Measurements from ENCODE around the gene CHPF. TPM values are rescaled to one million over a fixed set of nuclear protein-coding genes. Genes with fewer than 3 reads are reported as not detected.
A peak's percentile ranks its signal among the peaks of the same experiment; 100 is the strongest.

CHPF gene
- total RNA-seq, 2 experiments from 2014 or later: 19.9 to 21.0 TPM

- intact Hi-C loops (cut with micrococcal nuclease): loop anchor here (10.0 kb wide), 1 partner anchor 370 kb away; the partner anchor contains the start of genes CNPPD1, RETREG2 and SLC23A3
- CTCF ChIA-PET: interaction anchor here (0.9 to 6.6 kb wide), 4 partner anchors 15 to 98 kb away, joined by 3 to 73 read pairs (median 17); partner anchors contain the start of gene STK11IP
- Mint-ChIP-seq H3K27me3 (peaks cover 7% of the 10 kb centered on the region), H3K9me3 (no peaks in the 10 kb centered on the region), H3K4me3 (peak overlapping the region; percentile 78), H3K36me3 (peaks cover 12% of the 10 kb centered on the region), H3K4me1 (ENCODE audit: low read depth) (peaks cover 22% of the 10 kb centered on the region), H3K27ac (no peak overlapping the region)
- no peak for DNase-seq
- POLR2A ChIA-PET: interaction anchor here (1.3 kb wide), 1 partner anchor 15 kb away, joined by 4 read pairs; no protein-coding TSS in a partner anchor
Measured at GRCh38 chr2:219544567-219544966, 958 bp upstream of the CHPF start.

DNA sequence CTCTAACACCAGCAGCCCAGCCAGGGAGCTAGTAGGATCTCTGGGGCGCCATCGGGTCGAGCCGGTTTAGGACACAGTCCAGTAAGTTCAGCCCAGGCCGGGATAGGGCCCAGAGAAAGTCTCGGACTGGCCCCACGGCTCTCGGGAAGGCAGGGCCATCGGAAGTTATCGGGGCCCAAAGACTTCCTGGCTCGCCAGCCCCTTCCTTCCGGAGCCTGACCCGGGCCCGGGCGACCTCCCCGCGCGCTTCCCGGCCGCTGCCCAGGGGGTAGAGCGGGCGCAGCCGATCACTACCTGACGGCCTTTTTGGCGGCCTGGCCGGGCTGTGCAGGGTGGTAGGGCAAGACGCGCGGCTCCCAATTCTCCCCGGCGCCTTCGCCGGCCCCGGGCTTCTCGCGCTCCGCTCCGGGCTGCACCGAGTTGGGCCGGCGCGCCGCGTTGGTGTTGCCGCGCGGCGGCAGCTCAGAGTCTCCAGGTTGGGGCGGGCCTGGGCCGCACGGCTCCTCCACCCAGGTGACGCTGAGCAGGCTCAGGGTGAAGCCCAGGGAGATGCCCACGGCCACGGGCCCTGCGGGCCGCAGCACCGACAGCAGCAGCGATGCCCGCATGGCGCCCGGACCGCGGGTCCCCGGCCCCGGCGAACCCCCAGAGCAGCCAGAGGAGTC, 546 bp downstream of the CHPF start:
- DNase-seq: no peak
- CTCF ChIA-PET: interaction anchor here (0.9 to 6.6 kb wide), 13 partner anchors 10 to 155 kb away, joined by 3 to 73 read pairs (median 5); partner anchors contain the start of genes GMPPA and STK11IP
- no peaks in the 10 kb centered on the region for H3K27me3 Mint-ChIP-seq
- peaks cover 19% of the 10 kb centered on the region for H3K36me3 Mint-ChIP-seq
- POLR2A ChIA-PET: interaction anchor here (0.6 to 1.4 kb wide), 7 partner anchors 9 to 155 kb away, joined by 3 to 8 read pairs (median 4); partner anchors contain the start of genes DNPEP, GMPPA and STK11IP
- no peaks in the 10 kb centered on the region for H3K9me3 Mint-ChIP-seq
- H3K27ac Mint-ChIP-seq: peak overlapping the region; percentile 65
- intact Hi-C loops (cut with micrococcal nuclease): loop anchor here (1.0 to 10.0 kb wide), 5 partner anchors 9 to 368 kb away; partner anchors contain the start of genes CNPPD1, GMPPA, RETREG2 and SLC23A3
- H3K4me1 Mint-ChIP-seq (ENCODE audit: low read depth): peaks cover 22% of the 10 kb centered on the region
- H3K4me3 Mint-ChIP-seq: peak overlapping the region; percentile 92

DNA sequence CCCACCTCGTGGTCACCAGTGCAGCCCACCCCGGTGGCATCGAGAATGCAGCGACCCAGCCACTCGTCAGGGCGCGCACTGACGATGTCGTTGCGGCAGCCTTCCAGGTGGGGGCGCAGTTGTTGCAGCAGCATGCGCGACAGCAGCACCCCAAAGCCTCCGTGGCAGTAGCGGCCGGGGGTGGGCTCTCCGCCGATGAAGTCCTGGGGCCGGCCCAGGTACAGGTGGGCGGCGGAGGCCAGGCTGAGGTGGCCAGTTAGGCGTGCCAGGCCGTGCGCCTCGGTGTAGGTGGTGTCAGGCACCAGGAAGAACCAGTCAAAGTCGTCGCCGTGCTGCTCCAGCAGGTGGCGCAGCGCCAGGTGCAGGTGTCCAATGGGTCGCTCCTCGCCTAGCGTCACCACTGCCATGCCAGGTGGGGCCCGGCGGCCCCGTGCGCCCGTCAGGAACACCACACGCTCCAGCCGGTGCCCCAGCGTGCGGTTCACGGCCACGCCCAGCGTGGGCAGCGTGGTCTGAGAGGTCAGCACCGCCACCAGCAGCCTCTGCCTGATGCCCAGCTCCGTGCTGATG, 1.9 kb downstream of the CHPF start:
- H3K4me3 Mint-ChIP-seq: peak overlapping the region; percentile 92
- CTCF ChIA-PET: interaction anchor here (0.6 to 6.6 kb wide), 35 partner anchors 10 to 185 kb away, joined by 3 to 73 read pairs (median 4); partner anchors contain the start of genes DNPEP, GMPPA, INHA and OBSL1
- DNase-seq: peak; percentile 91
- H3K36me3 Mint-ChIP-seq: peaks cover 19% of the 10 kb centered on the region
- no peak overlapping the region for H3K27ac Mint-ChIP-seq
- no peaks in the 10 kb centered on the region for H3K9me3 Mint-ChIP-seq
- no peaks in the 10 kb centered on the region for H3K27me3 Mint-ChIP-seq
- peaks cover 22% of the 10 kb centered on the region for H3K4me1 Mint-ChIP-seq (ENCODE audit: low read depth)
- POLR2A ChIA-PET: no interaction called here
- intact Hi-C loops (cut with micrococcal nuclease): loop anchor here (1.0 to 10.0 kb wide), 3 partner anchors 101 to 367 kb away; partner anchors contain the start of genes CNPPD1, RETREG2 and SLC23A3

- Mint-ChIP-seq H3K9me3 (no peaks in the 10 kb centered on the region), H3K27me3 (no peaks in the 10 kb centered on the region), H3K4me3 (no peak overlapping the region), H3K27ac (no peak overlapping the region), H3K36me3 (peaks cover 19% of the 10 kb centered on the region), H3K4me1 (ENCODE audit: low read depth) (peaks cover 22% of the 10 kb centered on the region)
- ChIA-PET POLR2A (no interaction called here), CTCF (interaction anchor here (0.6 to 6.6 kb wide), 28 partner anchors 9 to 185 kb away, joined by 3 to 73 read pairs (median 4); partner anchors contain the start of genes DNPEP, GMPPA, INHA and OBSL1)
- intact Hi-C loops (cut with micrococcal nuclease): loop anchor here (1.0 to 10.0 kb wide), 3 partner anchors 101 to 366 kb away; partner anchors contain the start of genes CNPPD1, RETREG2 and SLC23A3
- DNase-seq: no peak
Measured at GRCh38 chr2:219540784-219541504, 2.7 kb downstream of the CHPF start.

GRCh38 chr2:219539926-219540678, 3.5 kb downstream of the CHPF start:
- ChIA-PET CTCF (interaction anchor here (0.7 to 6.6 kb wide), 13 partner anchors 10 to 153 kb away, joined by 3 to 73 read pairs (median 10); partner anchors contain the start of genes DNPEP, GMPPA and STK11IP), POLR2A (no interaction called here)
- Mint-ChIP-seq H3K4me1 (ENCODE audit: low read depth) (peaks cover 22% of the 10 kb centered on the region), H3K27me3 (peaks cover 4% of the 10 kb centered on the region), H3K9me3 (no peaks in the 10 kb centered on the region), H3K27ac (no peak overlapping the region), H3K36me3 (peaks cover 19% of the 10 kb centered on the region), H3K4me3 (no peak overlapping the region)
- intact Hi-C loops (cut with micrococcal nuclease): loop anchor here (10.0 kb wide), 1 partner anchor 365 kb away; the partner anchor contains the start of genes CNPPD1, RETREG2 and SLC23A3
- DNase-seq: no peak

DNA sequence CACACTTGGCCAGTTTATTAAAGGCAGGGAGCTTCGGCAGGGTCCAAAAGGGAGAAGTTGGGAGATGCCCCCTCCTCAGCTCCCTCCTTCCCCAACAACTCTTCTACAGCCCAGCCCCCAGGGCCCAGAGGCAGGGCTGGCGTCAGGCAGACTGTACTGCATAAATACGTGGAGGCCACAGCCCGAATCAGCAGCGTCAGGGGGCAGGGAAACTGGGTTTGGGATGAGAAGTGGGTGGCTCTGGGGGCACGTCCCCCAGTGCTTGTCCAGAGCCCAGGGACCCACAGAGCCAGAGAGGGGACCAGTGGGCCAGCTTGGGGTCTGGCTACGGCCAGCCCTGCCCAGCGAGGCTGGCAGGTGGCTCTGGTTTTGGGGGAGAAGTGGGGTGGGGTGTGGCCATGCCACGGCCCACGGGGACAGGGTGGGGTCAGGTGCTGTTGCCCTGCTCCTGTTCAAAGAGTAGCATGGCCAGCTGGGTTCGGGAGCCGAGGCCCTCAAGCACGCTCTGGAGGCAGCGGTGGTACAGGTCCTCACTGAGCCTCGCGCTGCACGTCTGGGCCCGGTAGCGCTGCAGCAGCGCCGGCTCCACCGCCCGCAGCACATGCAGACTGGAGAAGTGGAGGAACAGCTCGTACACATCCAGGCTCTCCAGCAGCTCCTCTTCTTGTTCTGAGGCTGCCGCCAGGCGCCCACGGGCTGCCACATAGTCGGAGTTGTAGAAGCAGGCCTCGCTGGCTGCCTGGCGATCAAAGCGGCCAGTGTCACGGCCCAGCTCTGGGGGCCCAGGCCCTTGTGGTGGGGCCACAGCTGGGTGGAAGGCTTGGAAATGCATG, 4.4 kb downstream of the CHPF start:
- CTCF ChIA-PET: interaction anchor here (0.7 to 6.6 kb wide), 5 partner anchors 10 to 104 kb away, joined by 3 to 73 read pairs (median 10); no protein-coding TSS in a partner anchor
- intact Hi-C loops (cut with micrococcal nuclease): no loop called here
- Mint-ChIP-seq H3K36me3 (peaks cover 19% of the 10 kb centered on the region), H3K9me3 (no peaks in the 10 kb centered on the region), H3K4me3 (no peak overlapping the region), H3K4me1 (ENCODE audit: low read depth) (peaks cover 15% of the 10 kb centered on the region), H3K27me3 (peaks cover 4% of the 10 kb centered on the region), H3K27ac (no peak overlapping the region)
- no peak for DNase-seq
- POLR2A ChIA-PET: no interaction called here

DNA sequence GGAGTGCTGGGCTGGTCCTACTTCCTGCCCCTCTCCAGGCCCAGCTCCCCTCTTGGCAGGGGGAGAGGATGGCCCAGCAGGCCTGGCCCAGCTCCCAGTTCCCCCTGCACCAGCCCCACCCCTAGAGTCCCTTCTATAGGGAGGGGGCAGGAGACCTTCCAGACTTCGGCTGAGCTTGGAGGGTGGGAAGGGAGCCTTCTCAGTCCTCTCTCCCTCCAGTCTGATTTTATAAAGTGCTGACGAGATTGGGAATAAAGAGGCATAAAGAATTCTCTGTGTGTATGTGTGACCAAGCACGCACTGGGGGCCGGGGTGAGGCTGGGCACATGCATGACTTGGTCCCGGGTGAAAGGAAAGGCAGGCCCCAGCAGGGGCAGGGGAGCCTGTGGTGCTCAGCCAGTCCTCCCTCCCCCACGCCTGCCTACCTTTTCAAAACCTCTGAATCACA, 5.1 kb downstream of the CHPF start:
- no peak for DNase-seq
- intact Hi-C loops (cut with micrococcal nuclease): no loop called here
- peaks cover 19% of the 10 kb centered on the region for H3K36me3 Mint-ChIP-seq
- H3K4me1 Mint-ChIP-seq (ENCODE audit: low read depth): peaks cover 14% of the 10 kb centered on the region
- no peak overlapping the region for H3K27ac Mint-ChIP-seq
- H3K27me3 Mint-ChIP-seq: peaks cover 4% of the 10 kb centered on the region
- no peaks in the 10 kb centered on the region for H3K9me3 Mint-ChIP-seq
- no peak overlapping the region for H3K4me3 Mint-ChIP-seq
- CTCF ChIA-PET: interaction anchor here (1.3 to 4.6 kb wide), 4 partner anchors 9 to 136 kb away, joined by 3 to 47 read pairs (median 8); no protein-coding TSS in a partner anchor
- POLR2A ChIA-PET: no interaction called here

DNA sequence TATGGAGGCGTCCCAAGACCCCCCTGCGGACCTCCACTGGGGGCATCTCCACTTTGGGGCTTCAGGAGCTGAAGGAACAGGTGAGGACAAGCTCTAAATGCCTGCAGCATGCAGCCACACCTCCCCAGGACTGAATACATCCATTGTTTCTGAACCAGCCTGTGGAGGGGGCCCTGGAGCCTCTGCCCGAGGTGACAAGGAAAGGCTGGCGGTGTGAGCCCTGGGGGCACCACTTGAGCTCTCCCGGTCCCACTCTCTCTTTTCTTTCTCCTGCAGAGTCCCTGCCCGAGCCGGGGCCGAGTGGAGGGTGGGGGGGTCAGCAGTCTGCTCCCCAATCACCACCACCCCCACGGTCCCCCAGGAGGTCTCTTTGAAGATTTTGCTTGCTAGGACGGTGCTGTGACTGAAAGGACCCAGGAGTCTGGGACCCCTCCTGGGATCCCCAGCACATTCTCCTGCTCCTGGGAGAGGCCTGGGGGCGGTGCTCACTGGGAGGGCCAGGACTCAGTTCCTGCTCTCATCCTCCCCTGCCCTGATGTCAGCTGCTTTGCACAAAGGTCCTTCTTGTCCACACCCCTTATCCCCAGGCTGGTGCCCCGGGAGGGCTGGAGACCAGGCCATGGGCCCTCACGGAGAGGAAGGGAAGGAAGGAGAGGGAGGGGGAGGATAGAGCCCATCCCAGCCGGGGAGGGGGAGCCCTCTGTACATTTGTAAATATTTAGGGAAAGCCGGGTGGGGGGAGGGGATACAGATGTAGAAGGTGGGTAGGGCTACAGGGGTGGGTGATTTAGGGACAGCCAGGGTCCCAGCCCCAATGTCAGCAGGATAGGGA, 5.7 kb downstream of the CHPF start:
- no peak for DNase-seq
- H3K27me3 Mint-ChIP-seq: peaks cover 4% of the 10 kb centered on the region
- H3K4me1 Mint-ChIP-seq (ENCODE audit: low read depth): peaks cover 14% of the 10 kb centered on the region
- CTCF ChIA-PET: interaction anchor here (1.1 to 4.6 kb wide), 7 partner anchors 8 to 136 kb away, joined by 3 to 47 read pairs (median 5); a partner anchor contains a TSS
- intact Hi-C loops (cut with micrococcal nuclease): no loop called here
- peaks cover 19% of the 10 kb centered on the region for H3K36me3 Mint-ChIP-seq
- no peak overlapping the region for H3K27ac Mint-ChIP-seq
- H3K4me3 Mint-ChIP-seq: no peak overlapping the region
- POLR2A ChIA-PET: no interaction called here
- no peaks in the 10 kb centered on the region for H3K9me3 Mint-ChIP-seq

- Mint-ChIP-seq H3K9me3 (no peaks in the 10 kb centered on the region), H3K36me3 (peaks cover 19% of the 10 kb centered on the region), H3K4me1 (ENCODE audit: low read depth) (peaks cover 7% of the 10 kb centered on the region), H3K27ac (no peak overlapping the region), H3K27me3 (peaks cover 4% of the 10 kb centered on the region), H3K4me3 (no peak overlapping the region)
- CTCF ChIA-PET: interaction anchor here (1.1 to 1.6 kb wide), 4 partner anchors 40 to 135 kb away, joined by 3 to 5 read pairs (median 3); a partner anchor contains a TSS
- DNase-seq: no peak
- POLR2A ChIA-PET: no interaction called here
- intact Hi-C loops (cut with micrococcal nuclease): no loop called here
Measured at GRCh38 chr2:219536967-219537366, 6.6 kb downstream of the CHPF start.

- peaks cover 8% of the 10 kb centered on the region for H3K27me3 Mint-ChIP-seq
- H3K9me3 Mint-ChIP-seq: no peaks in the 10 kb centered on the region
- ChIA-PET CTCF (interaction anchor here (1.2 to 1.6 kb wide), 2 partner anchors 40 to 41 kb away, joined by 3 to 5 read pairs; a partner anchor contains a TSS), POLR2A (no interaction called here)
- intact Hi-C loops (cut with micrococcal nuclease): no loop called here
- H3K36me3 Mint-ChIP-seq: peaks cover 19% of the 10 kb centered on the region
- no peak overlapping the region for H3K27ac Mint-ChIP-seq
- peaks cover 4% of the 10 kb centered on the region for H3K4me1 Mint-ChIP-seq (ENCODE audit: low read depth)
- H3K4me3 Mint-ChIP-seq: no peak overlapping the region
- no peak for DNase-seq
Measured at GRCh38 chr2:219536425-219536824, 7.2 kb downstream of the CHPF start.

All from activated CD4-positive, alpha-beta memory T cell treated with anti-CD3 and anti-CD28 coated beads for 36 hours (primary cell).